Neural crest cell (in vitro differentiated cells): Measurements from ENCODE around the gene EDA. TPM values are rescaled to one million over a fixed set of nuclear protein-coding genes. Genes with fewer than 3 reads are reported as not detected.

Experiments
- DNase-seq: peaks from one replicate; pipeline ENCODE4 v3.0.0; 2021; ENCODE audit warnings: low read depth, mixed read lengths, low spot score
- H3K27ac Mint-ChIP-seq: one replicate; pipeline ENCODE4 v1.8.0; 2021; ENCODE audit warnings: mild to moderate bottlenecking, mixed read lengths; ENCODE audit not compliant: unreplicated experiment
- H3K27me3 Mint-ChIP-seq: 2 replicates; pipeline ENCODE4 v1.8.0; 2021; ENCODE audit warnings: low read depth, mild to moderate bottlenecking, mixed read lengths
- H3K36me3 Mint-ChIP-seq: 2 replicates; pipeline ENCODE4 v1.8.0; 2021; ENCODE audit warnings: low read depth, mild to moderate bottlenecking, mixed read lengths
- H3K4me1 Mint-ChIP-seq: 2 replicates; pipeline ENCODE4 v1.8.0; 2021; ENCODE audit warnings: mixed read lengths
- H3K4me3 Mint-ChIP-seq: one replicate; pipeline ENCODE4 v1.8.0; 2021; ENCODE audit warnings: mild to moderate bottlenecking, mixed read lengths
- H3K9me3 Mint-ChIP-seq: 2 replicates; pipeline ENCODE4 v1.8.0; 2021; ENCODE audit warnings: mixed read lengths
- CTCF ChIP-seq: fragments of 200-600 bp; sonication (generic); conservative IDR thresholded peaks from 2 replicates; pipeline ENCODE4 v1.5.0; 2021; ENCODE audit warnings: antibody characterized with exemption, mild to moderate bottlenecking
- total RNA-seq: library from RNA; stranded (reverse); gene quantifications from 2 replicates; pipeline ENCODE4 v1.2.1, GENCODE V29; 2021

Gene EDA
- total RNA-seq, 1 donor from 2014 or later: 2.5 TPM

- TF ChIP-seq CTCF: no peak
- H3K36me3 Mint-ChIP-seq: peaks cover 3% of the 10 kb centered on the region
- no peak overlapping the region for H3K4me3 Mint-ChIP-seq
- peaks cover 3% of the 10 kb centered on the region for H3K9me3 Mint-ChIP-seq
- DNase-seq: no peak
- H3K27ac Mint-ChIP-seq: no peak overlapping the region
- H3K27me3 Mint-ChIP-seq: no peaks in the 10 kb centered on the region
- H3K4me1 Mint-ChIP-seq: no peaks in the 10 kb centered on the region
Observed at GRCh38 chrX:69961365-69962072, 345.6 kb downstream of the EDA start.

- TF ChIP-seq CTCF: no peak
- no peak overlapping the region for H3K4me3 Mint-ChIP-seq
- H3K4me1 Mint-ChIP-seq: no peaks in the 10 kb centered on the region
- H3K27me3 Mint-ChIP-seq: no peaks in the 10 kb centered on the region
- DNase-seq: no peak
- H3K36me3 Mint-ChIP-seq: no peaks in the 10 kb centered on the region
- H3K9me3 Mint-ChIP-seq: peaks cover 3% of the 10 kb centered on the region
- H3K27ac Mint-ChIP-seq: no peak overlapping the region
Observed at GRCh38 chrX:69968950-69969349, 353.0 kb downstream of the EDA start.

GRCh38 chrX:69969460-69969859, 353.5 kb downstream of the EDA start:
- no peak overlapping the region for H3K4me3 Mint-ChIP-seq
- H3K4me1 Mint-ChIP-seq: no peaks in the 10 kb centered on the region
- H3K36me3 Mint-ChIP-seq: no peaks in the 10 kb centered on the region
- H3K27ac Mint-ChIP-seq: no peak overlapping the region
- no peak for DNase-seq
- H3K27me3 Mint-ChIP-seq: no peaks in the 10 kb centered on the region
- peaks cover 3% of the 10 kb centered on the region for H3K9me3 Mint-ChIP-seq
- no peak for TF ChIP-seq CTCF

- peaks cover 3% of the 10 kb centered on the region for H3K36me3 Mint-ChIP-seq
- no peaks in the 10 kb centered on the region for H3K27me3 Mint-ChIP-seq
- no peaks in the 10 kb centered on the region for H3K4me1 Mint-ChIP-seq
- H3K4me3 Mint-ChIP-seq: no peak overlapping the region
- H3K27ac Mint-ChIP-seq: no peak overlapping the region
- no peak for DNase-seq
- peaks cover 4% of the 10 kb centered on the region for H3K9me3 Mint-ChIP-seq
- TF ChIP-seq CTCF: no peak
Observed at GRCh38 chrX:69987691-69988090, 371.8 kb downstream of the EDA start.

- TF ChIP-seq CTCF: no peak
- Mint-ChIP-seq H3K27ac (no peak overlapping the region), H3K4me1 (no peaks in the 10 kb centered on the region), H3K27me3 (no peaks in the 10 kb centered on the region), H3K9me3 (peaks cover 4% of the 10 kb centered on the region), H3K36me3 (peaks cover 3% of the 10 kb centered on the region), H3K4me3 (no peak overlapping the region)
- no peak for DNase-seq
Observed at GRCh38 chrX:69988955-69989394, 373.1 kb downstream of the EDA start.
